Neural crest cell (in vitro differentiated cells): ENCODE data around the gene PTPN14. TPM values are rescaled to one million over a fixed set of nuclear protein-coding genes. Genes with fewer than 3 reads are reported as not detected.
A peak's percentile ranks its signal among the peaks of the same experiment; 100 is the strongest.

Source experiments
- DNase-seq: peaks from one replicate; pipeline ENCODE4 v3.0.0; 2021; ENCODE audit warnings: low read depth, mixed read lengths, low spot score
- H3K27ac Mint-ChIP-seq: one replicate; pipeline ENCODE4 v1.8.0; 2021; ENCODE audit warnings: mild to moderate bottlenecking, mixed read lengths; ENCODE audit not compliant: unreplicated experiment
- H3K27me3 Mint-ChIP-seq: 2 replicates; pipeline ENCODE4 v1.8.0; 2021; ENCODE audit warnings: low read depth, mild to moderate bottlenecking, mixed read lengths
- H3K36me3 Mint-ChIP-seq: 2 replicates; pipeline ENCODE4 v1.8.0; 2021; ENCODE audit warnings: low read depth, mild to moderate bottlenecking, mixed read lengths
- H3K4me1 Mint-ChIP-seq: 2 replicates; pipeline ENCODE4 v1.8.0; 2021; ENCODE audit warnings: mixed read lengths
- H3K4me3 Mint-ChIP-seq: one replicate; pipeline ENCODE4 v1.8.0; 2021; ENCODE audit warnings: mild to moderate bottlenecking, mixed read lengths
- H3K9me3 Mint-ChIP-seq: 2 replicates; pipeline ENCODE4 v1.8.0; 2021; ENCODE audit warnings: mixed read lengths
- CTCF ChIP-seq: fragments of 200-600 bp; sonication (generic); conservative IDR thresholded peaks from 2 replicates; pipeline ENCODE4 v1.5.0; 2021; ENCODE audit warnings: antibody characterized with exemption, mild to moderate bottlenecking
- total RNA-seq: library from RNA; stranded (reverse); gene quantifications from 2 replicates; pipeline ENCODE4 v1.2.1, GENCODE V29; 2021

Gene PTPN14
- total RNA-seq, 1 donor from 2014 or later, result 21.4 TPM

GRCh38 chr1:214475746-214476145 lies 75.7 kb downstream of the PTPN14 start:
- Mint-ChIP-seq H3K36me3 (peaks cover 2% of the 10 kb centered on the region), H3K4me1 (peaks cover 24% of the 10 kb centered on the region), H3K27me3 (no peaks in the 10 kb centered on the region), H3K27ac (no peak overlapping the region), H3K4me3 (no peak overlapping the region), H3K9me3 (no peaks in the 10 kb centered on the region)
- no peak for DNase-seq
- no peak for TF ChIP-seq CTCF

GRCh38 chr1:214475331-214475730 lies 76.1 kb downstream of the PTPN14 start:
- H3K27me3 Mint-ChIP-seq, result no peaks in the 10 kb centered on the region
- no peak for DNase-seq
- TF ChIP-seq CTCF, result no peak
- H3K4me3 Mint-ChIP-seq, result no peak overlapping the region
- peaks cover 2% of the 10 kb centered on the region for H3K36me3 Mint-ChIP-seq
- no peaks in the 10 kb centered on the region for H3K9me3 Mint-ChIP-seq
- H3K27ac Mint-ChIP-seq, result no peak overlapping the region
- H3K4me1 Mint-ChIP-seq, result peaks cover 24% of the 10 kb centered on the region

- peaks cover 2% of the 10 kb centered on the region for H3K36me3 Mint-ChIP-seq
- H3K27me3 Mint-ChIP-seq, result no peaks in the 10 kb centered on the region
- TF ChIP-seq CTCF, result no peak
Measured at GRCh38 chr1:214474467-214474866, 76.9 kb downstream of the PTPN14 start.

GRCh38 chr1:214473862-214474261 lies 77.5 kb downstream of the PTPN14 start:
- Mint-ChIP-seq H3K27me3 (no peaks in the 10 kb centered on the region), H3K4me1 (peaks cover 24% of the 10 kb centered on the region)
- no peak for DNase-seq

More at GRCh38 chr1:214474467-214474866, 76.9 kb downstream of the PTPN14 start:
- peaks cover 24% of the 10 kb centered on the region for H3K4me1 Mint-ChIP-seq
- DNase-seq, result no peak
- H3K4me3 Mint-ChIP-seq, result no peak overlapping the region
- no peaks in the 10 kb centered on the region for H3K9me3 Mint-ChIP-seq
- no peak overlapping the region for H3K27ac Mint-ChIP-seq

GRCh38 chr1:214473387-214473786 lies 78.0 kb downstream of the PTPN14 start:
- H3K4me1 Mint-ChIP-seq, result peaks cover 24% of the 10 kb centered on the region
- H3K4me3 Mint-ChIP-seq, result no peak overlapping the region
- DNase-seq, result no peak
- no peaks in the 10 kb centered on the region for H3K9me3 Mint-ChIP-seq
- no peaks in the 10 kb centered on the region for H3K27me3 Mint-ChIP-seq
- H3K27ac Mint-ChIP-seq, result no peak overlapping the region
- no peak for TF ChIP-seq CTCF
- H3K36me3 Mint-ChIP-seq, result peaks cover 2% of the 10 kb centered on the region

More at GRCh38 chr1:214473862-214474261, 77.5 kb downstream of the PTPN14 start:
- TF ChIP-seq CTCF, result no peak
- Mint-ChIP-seq H3K27ac (no peak overlapping the region), H3K9me3 (no peaks in the 10 kb centered on the region), H3K4me3 (no peak overlapping the region), H3K36me3 (peaks cover 2% of the 10 kb centered on the region)

GRCh38 chr1:214472364-214472763 lies 79.0 kb downstream of the PTPN14 start:
- peaks cover 20% of the 10 kb centered on the region for H3K4me1 Mint-ChIP-seq
- TF ChIP-seq CTCF, result no peak
- peaks cover 2% of the 10 kb centered on the region for H3K36me3 Mint-ChIP-seq
- H3K27ac Mint-ChIP-seq, result peak overlapping the region; percentile 59
- no peak overlapping the region for H3K4me3 Mint-ChIP-seq
- no peak for DNase-seq
- H3K27me3 Mint-ChIP-seq, result no peaks in the 10 kb centered on the region
- no peaks in the 10 kb centered on the region for H3K9me3 Mint-ChIP-seq
